Ascending aorta (tissue), 2 donors: ENCODE data around the gene TSR1. TPM values are rescaled to one million over a fixed set of nuclear protein-coding genes. Genes with fewer than 3 reads are reported as not detected.

Experiments
- DNase-seq, 2 donors: peaks; one replicate each; pipeline ENCODE4 v3.0.0-alpha.2; 2019; ENCODE audit warnings: low spot score in 2 of 2
- H3K27ac ChIP-seq, 2 donors: fragments of 200-600 bp; sonication (generic); one replicate each; pipeline ENCODE4 v1.5.1; 2016 to 2017; ENCODE audit warnings: mild to moderate bottlenecking in 1 of 2
- H3K27me3 ChIP-seq: fragments of 200-600 bp; sonication (generic); one replicate; pipeline ENCODE4 v1.5.1; 2017
- H3K36me3 ChIP-seq, 2 donors: fragments of 200-600 bp; sonication (generic); one replicate each; pipeline ENCODE4 v1.5.1; 2016
- H3K4me1 ChIP-seq, 2 donors: fragments of 200-600 bp; sonication (generic); one replicate each; pipeline ENCODE4 v1.5.1; 2016 to 2017; ENCODE audit warnings: mild to moderate bottlenecking in 1 of 2
- H3K4me3 ChIP-seq, 2 donors: fragments of 200-600 bp; sonication (generic); one replicate each; pipeline ENCODE4 v1.5.1; 2016 to 2017; ENCODE audit warnings: mild to moderate bottlenecking in 1 of 2
- H3K9me3 ChIP-seq, 2 donors: fragments of 200-600 bp; sonication (generic); one replicate each; pipeline ENCODE4 v1.5.1; 2016
- CTCF ChIP-seq, 3 experiments: fragments of 200-600 bp in 2 of 3; fragments of 450-650 bp in 1 of 3; sonication (generic) in 2 of 3; IDR thresholded peaks; one replicate each; pipeline ENCODE4 v1.5.1; 2016 to 2019; ENCODE audit warnings: antibody characterized with exemption in 3 of 3, mild to moderate bottlenecking in 1 of 3, moderate library complexity in 1 of 3
- intact Hi-C: fragments of 100-400 bp; cut with DNase I; formaldehyde crosslinking; loops from one replicate; pipeline ENCODE4 v1.15.1; 2023
- total RNA-seq: library from RNA; depleted of rRNA; stranded (reverse); fragments of >200 nt; gene quantifications from one replicate; pipeline ENCODE4 v1.1.0, GENCODE V29; 2016

The TSR1 gene
- 16.9 TPM for total RNA-seq

- no peaks in the 10 kb centered on the region for H3K9me3 ChIP-seq
- H3K27me3 ChIP-seq = no peaks in the 10 kb centered on the region
- intact Hi-C loops = loop anchor here (5.0 kb wide), 1 partner anchor 34 kb away; the partner anchor contains the start of genes SMG6 and SRR
- H3K4me3 ChIP-seq = peak within 1 kb of the TSS; percentile 95 to 98
- peak; percentile 57 to 92 for DNase-seq
- peak in 1 of 3 experiments; percentile 33 for TF ChIP-seq CTCF (IDR thresholded peaks at IDR 0.05)
- H3K27ac ChIP-seq = peak within 1 kb of the TSS; percentile 86 to 89
- H3K4me1 ChIP-seq = peaks cover 11 to 13% of the 10 kb centered on the region in 2 donors
- peaks cover 35 to 36% of the 10 kb centered on the region in 2 donors for H3K36me3 ChIP-seq
Measured at GRCh38 chr17:2336215-2336851, at the start of gene TSR1. TSS of gene TSR1 (minus strand) at chr17:2336457. CDS start at chr17:2336427, 30 bp downstream.

- peaks cover 0 to 8% of the 10 kb centered on the region in 2 donors for H3K4me1 ChIP-seq
- no peak for DNase-seq
- no peak for TF ChIP-seq CTCF (IDR thresholded peaks at IDR 0.05)
- peaks cover 26 to 39% of the 10 kb centered on the region in 2 donors for H3K36me3 ChIP-seq
- H3K27ac ChIP-seq = no peak overlapping the region
- H3K4me3 ChIP-seq = no peak overlapping the region
- intact Hi-C loops = no loop called here
- no peaks in the 10 kb centered on the region for H3K9me3 ChIP-seq
- H3K27me3 ChIP-seq = no peaks in the 10 kb centered on the region
Measured at GRCh38 chr17:2385240-2386210, 49.3 kb upstream of the TSR1 start.

- H3K27me3 ChIP-seq = no peaks in the 10 kb centered on the region
- no peak overlapping the region for H3K27ac ChIP-seq
- DNase-seq = no peak
- H3K36me3 ChIP-seq = peaks cover 31 to 49% of the 10 kb centered on the region in 2 donors
- TF ChIP-seq CTCF (IDR thresholded peaks at IDR 0.05) = no peak
- H3K4me3 ChIP-seq = no peak overlapping the region
- H3K4me1 ChIP-seq = peaks cover 0 to 4% of the 10 kb centered on the region in 2 donors
- no peaks in the 10 kb centered on the region for H3K9me3 ChIP-seq
- intact Hi-C loops = no loop called here
Measured at GRCh38 chr17:2384439-2385127, 48.3 kb upstream of the TSR1 start.

GRCh38 chr17:2383628-2384167 is 47.4 kb upstream of the TSR1 start:
- intact Hi-C loops = no loop called here
- peaks cover 0 to 4% of the 10 kb centered on the region in 2 donors for H3K4me1 ChIP-seq
- no peak for TF ChIP-seq CTCF (IDR thresholded peaks at IDR 0.05)
- DNase-seq = no peak
- peaks cover 36 to 56% of the 10 kb centered on the region in 2 donors for H3K36me3 ChIP-seq
- H3K27ac ChIP-seq = peak overlapping the region in 1 of 2 donors; percentile 51
- H3K9me3 ChIP-seq = no peaks in the 10 kb centered on the region
- H3K27me3 ChIP-seq = no peaks in the 10 kb centered on the region
- no peak overlapping the region for H3K4me3 ChIP-seq
